GM19467 (cell line): ENCODE measurements around the gene CCNB1.
"Not testable (repeated sequence)": the region's sequence is repeated elsewhere in the genome, so short reads cannot be mapped to it uniquely, and the experiment has no call there.

ENCODE experiments used
- ATAC-seq: cut with Tn5 transposase; IDR thresholded peaks from one replicate; pipeline ENCODE4 v1.9.1; 2021; ENCODE audit warnings: mild to moderate bottlenecking, moderate library complexity; ENCODE audit not compliant: unreplicated experiment

CCNB1 gene

GRCh38 chr5:69181659-69182293 is 14.8 kb downstream of the CCNB1 start:
- not testable (repeated sequence) for ATAC-seq

GRCh38 chr5:69184621-69185020 is 17.7 kb downstream of the CCNB1 start:
- no peak for ATAC-seq

- no peak for ATAC-seq
Measured at GRCh38 chr5:69187342-69187741, 20.4 kb downstream of the CCNB1 start.

- no peak for ATAC-seq
Measured at GRCh38 chr5:69188811-69189161, 21.8 kb downstream of the CCNB1 start.

GRCh38 chr5:69189162-69190086 is 22.5 kb downstream of the CCNB1 start, which contains the start of gene CENPH:
TSS of gene CENPH (plus strand) at chr5:69189583. CDS start at chr5:69189635, 52 bp downstream.
- ATAC-seq: peak; percentile 87

- no peak for ATAC-seq
Measured at GRCh38 chr5:69202497-69202896, 35.5 kb downstream of the CCNB1 start.

GRCh38 chr5:69206528-69207190 is 39.7 kb downstream of the CCNB1 start:
- no peak for ATAC-seq

GRCh38 chr5:69209602-69210001 is 42.7 kb downstream of the CCNB1 start:
- ATAC-seq: no peak

- ATAC-seq: no peak
Measured at GRCh38 chr5:69211200-69211599, 44.2 kb downstream of the CCNB1 start.

- ATAC-seq: no peak
Measured at GRCh38 chr5:69212022-69212421, 45.1 kb downstream of the CCNB1 start.

- no peak for ATAC-seq
Measured at GRCh38 chr5:69213513-69214215, 46.7 kb downstream of the CCNB1 start.

- no peak for ATAC-seq
Measured at GRCh38 chr5:69217151-69217511, 50.2 kb downstream of the CCNB1 start.

- peak; percentile 91 for ATAC-seq
Measured at GRCh38 chr5:69217548-69218526, 50.9 kb downstream of the CCNB1 start.

GRCh38 chr5:69219939-69220338 is 53.0 kb downstream of the CCNB1 start:
- ATAC-seq: no peak

- not testable (repeated sequence) for ATAC-seq
Measured at GRCh38 chr5:69220371-69220770, 53.4 kb downstream of the CCNB1 start.

- ATAC-seq: not testable (repeated sequence)
Measured at GRCh38 chr5:69220833-69221232, 53.9 kb downstream of the CCNB1 start.

GRCh38 chr5:69224520-69224919 is 57.6 kb downstream of the CCNB1 start:
- ATAC-seq: no peak

GRCh38 chr5:69225860-69226259 is 58.9 kb downstream of the CCNB1 start:
- no peak for ATAC-seq
